Adrenal gland (tissue), 12 donors: ENCODE measurements around the gene CPED1. TPM values are rescaled to one million over a fixed set of nuclear protein-coding genes. Genes with fewer than 3 reads are reported as not detected.

Source experiments
- DNase-seq, 7 donors: peaks; one replicate each; pipeline ENCODE4 v3.0.0-alpha.2; 2019 to 2020
- H3K27ac ChIP-seq, 5 donors: fragments of 200-600 bp; sonication (generic) in 4 of 5; 1 replicate in 3 of 5; 2 replicates in 2 of 5; pipeline versions ENCODE4 v1.5.1 to v1.8.0; 2016 to 2020; ENCODE audit warnings: mild to moderate bottlenecking in 1 of 5
- H3K27me3 ChIP-seq: fragments of 200-600 bp; 2 replicates; pipeline ENCODE4 v1.8.0; 2021
- H3K36me3 ChIP-seq, 2 donors: fragments of 200-600 bp; replicated peaks in 1 of 2; 1 replicate in 1 of 2; 2 replicates in 1 of 2; pipeline versions ENCODE4 v1.5.1 to v1.8.0; 2018 to 2022
- H3K4me1 ChIP-seq, 2 donors: fragments of 200-600 bp; replicated peaks in 1 of 2; 1 replicate in 1 of 2; 2 replicates in 1 of 2; pipeline versions ENCODE4 v1.5.1 to v1.8.0; 2018 to 2021
- H3K4me3 ChIP-seq, 4 donors: fragments of 200-600 bp; sonication (generic) in 3 of 4; one replicate each; pipeline ENCODE4 v1.5.1; 2016 to 2018
- H3K9me3 ChIP-seq, 3 donors: fragments of 200-600 bp; sonication (generic) in 1 of 3; replicated peaks in 1 of 3; 1 replicate in 2 of 3; 2 replicates in 1 of 3; pipeline versions ENCODE4 v1.5.1 to v1.8.0; 2016 to 2021
- CTCF ChIP-seq, 6 experiments: fragments of 450-650 bp in 4 of 6; fragments of 200-600 bp in 2 of 6; sonication (generic) in 1 of 6; IDR thresholded peaks; 1 replicate in 5 of 6; 2 replicates in 1 of 6; pipeline versions ENCODE4 v1.5.1 to v1.8.0; 2016 to 2021; ENCODE audit warnings: antibody characterized with exemption in 6 of 6, mild to moderate bottlenecking in 2 of 6, moderate library complexity in 1 of 6
- POLR2A ChIP-seq, 2 donors: fragments of 450-650 bp; IDR thresholded peaks; one replicate each; pipeline ENCODE4 v1.6.1; 2017; ENCODE audit warnings: antibody characterized with exemption in 2 of 2, mild to moderate bottlenecking in 2 of 2, moderate library complexity in 1 of 2
- WGBS, 4 donors: extraction: QIAGEN DNeasy Blood & Tissue Kit in 2 of 4; methylation state at CpG; one replicate each; pipeline versions ENCODE4 v1.1.5 to v1.1.7; 2013 to 2017; 5-methylcytosine and 5-hydroxymethylcytosine counted together
- intact Hi-C, 2 donors: fragments of 100-400 bp; cut with DNase I; formaldehyde crosslinking; loops; one replicate each; pipeline versions ENCODE4 v1.14.1 to v1.15.0; 2022 to 2023
- polyA plus RNA-seq, 3 donors: library from polyadenylated mRNA; stranded (reverse); fragments of 200-250 nt in 2 of 3; fragments of 350-450 nt in 1 of 3; fragmentation: Illumina TruSeq in 1 of 3; extraction: RNeasy Lipid Tissue Mini Kit (QIAGEN cat#74804) in 1 of 3; gene quantifications; one replicate each; pipeline ENCODE4 v1.2.3, GENCODE V29; 2013 to 2014
- total RNA-seq, 9 donors: library from RNA; depleted of rRNA in 4 of 9; stranded (reverse); fragments of >200 nt in 4 of 9; fragments of 120-200 nt in 1 of 9; fragmentation: NEBNext Ultra II Directional in 1 of 9; extraction: Animal tissue kit (Norgen Biotek cat#: 25700) in 1 of 9; gene quantifications; one replicate each; pipeline versions ENCODE4 v1.1.0 to v1.2.4, GENCODE V29; 2013 to 2023
- donor health status: healthy with polysubstance abuse.
- donor health status: Bipolar disorder and iron deficiency.
- donor health status: DM: yes; HTN: yes; CAD: no.
- donor health status: DM: no; HTN: no; CAD: no.
- donor health status: DM: no; HTN: no; CAD: no.
- donor health status: DM: yes; HTN: yes; CAD: no.

CPED1 gene
- total and polyA plus RNA-seq, 12 donors, result 5.2 to 72.2 (median 40.7) TPM

GRCh38 chr7:121049897-121050296 is 61.4 kb downstream of the CPED1 start:
- no peaks in the 10 kb centered on the region for H3K9me3 ChIP-seq
- no peaks in the 10 kb centered on the region for H3K36me3 ChIP-seq
- no peaks in the 10 kb centered on the region for H3K27me3 ChIP-seq
- H3K27ac ChIP-seq, result no peak overlapping the region
- H3K4me1 ChIP-seq, result peaks cover 6 to 25% of the 10 kb centered on the region in 2 donors
- H3K4me3 ChIP-seq, result no peak overlapping the region
- TF ChIP-seq CTCF (IDR thresholded peaks at IDR 0.05), result no peak
- TF ChIP-seq POLR2A (IDR thresholded peaks at IDR 0.05), result no peak
- DNase-seq, result no peak
- intact Hi-C loops, result no loop called here

DNA sequence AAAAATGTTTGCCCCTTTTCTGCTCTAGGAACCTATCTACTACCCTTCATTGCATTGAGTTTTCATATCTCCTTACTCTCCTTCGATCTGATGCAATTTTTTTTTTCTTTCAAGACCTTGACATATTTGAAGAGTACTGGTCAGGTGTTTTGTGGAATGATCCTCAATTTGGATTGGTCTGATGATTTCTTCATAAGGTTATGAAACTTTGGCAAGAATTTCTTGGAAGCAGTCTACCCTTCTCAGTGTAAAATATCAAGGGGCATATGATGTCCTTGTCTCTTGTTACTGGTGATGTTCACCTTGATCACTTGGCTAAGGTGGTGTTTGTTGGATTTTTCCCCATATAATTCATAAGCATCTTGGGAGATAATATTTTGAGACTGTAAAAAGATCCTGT is 64.7 kb downstream of the CPED1 start:
- DNase-seq, result no peak
- Histone ChIP-seq H3K27me3 (no peaks in the 10 kb centered on the region), H3K36me3 (no peaks in the 10 kb centered on the region), H3K9me3 (no peaks in the 10 kb centered on the region), H3K4me1 (peaks cover 0 to 10% of the 10 kb centered on the region in 2 donors), H3K27ac (no peak overlapping the region), H3K4me3 (no peak overlapping the region)
- WGBS, 4 donors, result 44 to 60% (median 48%) methylated on average over 1 of the region's 1 CpG
- intact Hi-C loops, result no loop called here
- TF ChIP-seq POLR2A (IDR thresholded peaks at IDR 0.05), result no peak
- no peak for TF ChIP-seq CTCF (IDR thresholded peaks at IDR 0.05)

DNA sequence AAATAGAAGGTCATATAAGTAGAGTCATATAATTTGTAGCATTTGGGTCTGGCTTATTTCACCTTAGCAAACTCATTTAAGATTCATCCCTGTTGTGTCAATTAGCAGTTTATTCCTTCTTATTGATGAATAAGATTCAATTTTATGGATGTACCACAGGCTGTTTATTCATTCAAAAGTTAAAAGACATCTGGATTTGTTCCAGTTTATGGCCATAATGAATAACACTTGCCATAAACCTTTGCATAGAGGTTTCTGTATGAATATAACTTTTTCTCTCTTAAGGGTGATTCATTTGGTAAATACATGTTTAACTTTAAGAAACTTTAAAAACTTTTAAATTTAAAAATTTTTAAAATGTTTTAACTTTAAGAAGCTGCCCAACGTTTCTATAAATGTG is 66.4 kb downstream of the CPED1 start:
- WGBS, 4 donors, result 67 to 83% (median 75%) methylated on average over 1 of the region's 1 CpG
- Histone ChIP-seq H3K4me3 (no peak overlapping the region), H3K36me3 (no peaks in the 10 kb centered on the region), H3K9me3 (no peaks in the 10 kb centered on the region), H3K27me3 (no peaks in the 10 kb centered on the region), H3K27ac (no peak overlapping the region), H3K4me1 (peaks cover 0 to 3% of the 10 kb centered on the region in 2 donors)
- no peak for DNase-seq
- intact Hi-C loops, result no loop called here
- no peak for TF ChIP-seq CTCF (IDR thresholded peaks at IDR 0.05)

DNA sequence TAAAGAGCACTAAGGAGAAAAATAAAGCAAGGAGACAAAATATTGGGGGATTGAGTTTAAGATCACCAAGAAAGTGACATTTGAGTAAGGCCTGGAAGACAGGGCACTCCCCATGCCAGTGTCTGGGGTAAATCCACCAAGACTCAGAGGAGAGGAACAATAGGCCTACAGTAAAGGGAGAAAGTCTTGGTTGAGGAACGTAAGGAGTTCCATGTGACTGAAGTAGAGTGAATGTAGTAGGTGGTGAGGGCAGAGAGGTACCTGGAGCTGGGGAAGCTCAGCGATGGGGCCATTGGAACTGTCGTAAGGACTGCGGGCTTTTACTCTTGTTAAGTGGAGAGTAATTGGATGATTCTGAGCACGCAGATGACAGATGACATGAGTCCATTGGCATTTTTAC is 69.4 kb downstream of the CPED1 start:
- DNase-seq, result no peak
- H3K9me3 ChIP-seq, result no peaks in the 10 kb centered on the region
- no peaks in the 10 kb centered on the region for H3K36me3 ChIP-seq
- intact Hi-C loops, result no loop called here
- WGBS, 4 donors, result 93 to 97% (median 95%) methylated on average over 5 of the region's 5 CpGs
- H3K27me3 ChIP-seq, result no peaks in the 10 kb centered on the region
- no peaks in the 10 kb centered on the region for H3K4me1 ChIP-seq
- no peak overlapping the region for H3K27ac ChIP-seq
- TF ChIP-seq POLR2A (IDR thresholded peaks at IDR 0.05) (no peak), CTCF (IDR thresholded peaks at IDR 0.05) (no peak)
- no peak overlapping the region for H3K4me3 ChIP-seq
